ENCODE data around the gene EGFL7.

The EGFL7 gene

DNA sequence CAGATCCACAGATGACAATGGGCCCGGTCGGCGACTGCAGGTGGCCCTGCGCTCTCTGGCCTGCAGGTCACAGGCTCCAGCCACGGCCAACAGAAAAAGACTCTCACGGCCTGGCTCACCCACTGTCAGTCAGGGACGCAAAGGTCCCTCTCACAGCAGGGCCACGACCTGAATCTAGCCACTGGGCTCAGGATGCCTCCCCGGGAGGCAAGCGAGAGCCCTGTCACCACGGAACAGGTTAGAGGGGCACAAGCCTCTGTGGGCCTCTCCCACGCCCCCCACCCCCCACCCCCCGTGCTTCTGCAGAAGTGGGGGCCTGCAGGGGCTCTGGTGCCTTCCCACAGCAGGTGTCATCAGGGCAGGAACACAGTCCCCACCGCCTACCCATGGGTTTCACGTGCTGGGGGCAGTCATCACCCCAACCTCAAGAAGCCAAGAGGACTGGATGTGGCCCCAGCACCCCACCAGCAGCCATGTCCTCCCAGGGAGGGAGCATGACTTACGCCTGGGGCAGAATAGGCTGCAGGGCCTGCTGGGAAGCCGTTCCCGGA lies 17.3 kb upstream of the EGFL7 start:
- no peak for DNase-seq

DNA sequence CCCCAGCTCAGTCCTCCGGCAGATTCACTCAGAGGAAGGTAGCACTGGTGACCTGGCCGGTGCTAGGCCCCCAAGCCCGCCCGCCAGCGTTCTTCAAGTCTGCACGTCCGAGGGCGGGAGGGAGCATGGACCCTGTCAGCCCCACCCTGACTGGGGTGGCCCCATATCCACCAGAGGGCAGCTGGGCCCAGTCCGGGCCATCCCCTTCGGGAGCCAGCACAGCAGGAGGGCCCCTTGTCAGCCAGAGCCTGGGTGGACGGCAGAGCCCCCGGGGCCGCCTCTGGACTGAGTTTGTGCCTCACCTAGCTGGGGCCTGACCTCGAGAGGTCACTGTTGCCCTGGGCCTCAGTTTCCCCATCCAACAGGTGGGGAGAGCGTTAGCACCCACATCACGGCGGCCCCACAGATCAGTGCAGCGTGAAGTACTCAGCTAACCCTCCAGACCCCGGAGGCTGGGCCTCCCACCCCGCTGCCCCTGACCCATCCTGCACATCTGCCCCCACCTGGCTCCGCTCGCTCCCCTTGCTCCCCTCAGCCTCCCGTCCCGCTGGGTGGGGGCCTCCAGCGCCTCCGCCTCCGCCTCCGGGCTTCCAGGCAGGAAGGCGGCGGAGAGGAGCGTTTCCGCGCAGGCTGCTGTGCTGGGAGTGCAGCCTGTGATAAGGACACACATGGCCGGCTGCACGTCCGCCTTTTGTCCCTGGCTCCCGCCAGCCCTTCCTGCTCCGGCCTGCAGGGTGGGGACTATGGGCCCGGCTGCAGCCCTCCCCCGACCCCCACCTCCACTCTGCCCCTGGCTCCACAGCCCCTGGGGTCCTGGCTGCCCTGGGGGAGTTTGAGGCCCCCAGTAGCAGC lies 16.6 kb upstream of the EGFL7 start:
- no peak for DNase-seq

DNA sequence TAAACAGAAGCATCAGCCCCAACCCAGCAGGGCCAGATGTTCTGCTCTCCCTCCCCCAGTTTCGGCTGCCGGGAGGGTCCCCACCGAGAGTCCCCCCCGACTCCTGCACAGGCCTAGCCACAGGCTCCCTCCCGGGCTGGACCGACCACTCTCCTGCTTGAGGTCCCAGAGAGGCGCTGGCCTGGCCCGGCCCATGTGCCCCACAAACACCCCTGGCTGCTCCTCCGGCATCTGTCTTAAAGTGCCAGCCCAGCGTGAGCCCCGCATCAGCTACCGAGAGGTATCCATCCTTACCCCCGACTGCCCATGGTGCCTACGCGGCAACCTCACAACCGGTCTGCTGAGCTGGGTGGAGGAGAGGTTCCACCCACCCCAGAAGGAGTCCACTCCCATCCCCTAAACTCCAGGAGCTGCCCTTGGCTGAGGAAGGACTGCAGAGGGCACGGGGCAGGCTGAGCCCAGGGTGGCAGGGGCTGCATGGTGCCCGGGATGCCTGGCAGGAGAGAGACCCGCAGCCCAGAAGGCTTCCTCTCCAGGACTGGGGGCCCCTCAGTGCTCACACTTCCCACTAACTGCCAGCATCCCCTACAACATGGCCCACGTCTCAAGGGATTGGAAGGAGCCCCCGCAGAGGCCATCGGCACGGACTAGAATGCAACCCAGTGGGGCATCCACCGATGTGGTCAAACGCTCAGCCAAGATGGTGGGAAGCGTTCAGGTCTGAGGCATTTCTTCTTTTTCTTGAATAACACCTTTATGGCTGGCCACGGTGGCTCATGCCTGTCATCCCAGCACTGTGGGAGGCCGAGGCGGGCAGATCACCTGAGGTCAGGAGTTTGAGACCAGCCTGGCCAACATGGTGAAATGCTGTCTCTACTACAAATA lies 15.6 kb upstream of the EGFL7 start:
- DNase-seq: no peak

DNA sequence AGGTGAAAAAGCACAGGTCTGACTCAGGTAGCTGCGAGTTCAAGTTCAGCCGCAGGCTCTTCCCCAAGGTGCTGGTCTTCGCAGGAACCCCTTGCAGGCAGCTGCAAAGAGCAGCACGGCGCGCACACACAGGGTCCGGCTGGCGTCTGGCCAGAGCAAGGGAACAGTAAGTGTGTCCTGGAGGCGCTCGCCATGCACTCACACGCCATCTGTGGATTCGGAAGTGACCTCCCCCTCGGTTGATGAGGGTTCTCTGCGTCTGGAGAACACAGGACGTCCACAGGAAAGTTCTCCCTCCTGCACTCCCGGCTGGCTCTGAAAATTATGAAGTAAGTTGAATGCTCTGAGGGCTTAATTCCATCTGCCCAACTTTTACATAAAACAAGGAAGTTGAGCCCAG lies 14.0 kb upstream of the EGFL7 start:
- DNase-seq: no peak

DNA sequence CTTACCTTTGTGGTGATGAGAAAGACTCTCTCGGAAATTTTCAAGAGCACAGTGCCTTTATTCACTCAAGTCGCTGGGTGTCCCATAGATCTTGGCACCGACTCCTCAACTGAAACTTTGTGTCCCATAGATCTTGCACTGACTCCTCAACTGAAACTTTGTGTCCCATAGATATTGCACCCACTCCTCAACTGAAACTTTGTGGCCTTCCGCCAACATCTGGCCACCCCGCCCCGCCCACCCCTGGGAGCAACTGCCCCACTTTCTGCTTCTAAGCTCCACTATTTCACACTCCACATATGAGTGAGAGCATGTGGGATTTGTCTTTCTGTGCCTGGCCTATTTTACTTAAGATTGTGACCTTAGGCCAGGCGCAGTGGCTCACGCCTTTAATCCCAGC lies 12.7 kb upstream of the EGFL7 start:
- DNase-seq: no peak

DNA sequence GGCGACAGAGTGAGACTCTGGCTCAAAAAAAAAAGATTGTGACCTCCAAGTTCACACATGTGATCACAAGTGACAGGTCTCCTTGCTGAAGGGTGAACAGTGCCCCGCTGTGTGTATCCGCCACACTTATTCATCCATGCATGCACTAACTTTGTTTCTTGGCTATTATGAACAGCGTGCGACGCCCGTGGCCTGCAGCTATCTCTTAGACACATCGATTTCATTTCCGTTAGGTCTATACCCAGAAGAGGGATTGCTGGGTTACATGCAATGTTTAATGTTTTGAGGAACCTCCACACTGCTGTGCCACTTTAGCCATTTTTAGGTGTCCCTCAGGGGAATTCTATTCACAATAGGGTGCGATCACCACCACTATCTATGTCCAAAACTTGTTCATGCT lies 12.1 kb upstream of the EGFL7 start:
- DNase-seq: no peak

DNA sequence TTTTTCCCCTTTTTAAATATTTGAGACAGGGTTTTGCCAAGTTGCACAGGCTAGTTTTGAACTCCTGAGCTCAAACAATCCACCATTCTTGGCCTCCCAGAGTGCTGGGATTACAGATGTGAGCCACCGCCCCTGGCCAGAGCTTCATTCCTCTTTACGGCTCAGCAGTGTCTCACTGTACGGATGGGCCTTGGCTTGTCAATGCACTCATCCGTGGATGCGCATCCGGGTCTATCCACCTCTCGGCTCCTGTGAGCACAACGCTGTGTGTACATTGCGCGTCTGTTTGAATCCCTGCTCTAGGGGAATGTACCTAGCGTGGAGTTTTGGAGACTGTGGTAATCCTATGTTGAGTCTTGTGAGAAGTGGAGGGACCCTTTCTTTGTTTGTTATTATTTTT lies 10.9 kb upstream of the EGFL7 start:
- no peak for DNase-seq

DNA sequence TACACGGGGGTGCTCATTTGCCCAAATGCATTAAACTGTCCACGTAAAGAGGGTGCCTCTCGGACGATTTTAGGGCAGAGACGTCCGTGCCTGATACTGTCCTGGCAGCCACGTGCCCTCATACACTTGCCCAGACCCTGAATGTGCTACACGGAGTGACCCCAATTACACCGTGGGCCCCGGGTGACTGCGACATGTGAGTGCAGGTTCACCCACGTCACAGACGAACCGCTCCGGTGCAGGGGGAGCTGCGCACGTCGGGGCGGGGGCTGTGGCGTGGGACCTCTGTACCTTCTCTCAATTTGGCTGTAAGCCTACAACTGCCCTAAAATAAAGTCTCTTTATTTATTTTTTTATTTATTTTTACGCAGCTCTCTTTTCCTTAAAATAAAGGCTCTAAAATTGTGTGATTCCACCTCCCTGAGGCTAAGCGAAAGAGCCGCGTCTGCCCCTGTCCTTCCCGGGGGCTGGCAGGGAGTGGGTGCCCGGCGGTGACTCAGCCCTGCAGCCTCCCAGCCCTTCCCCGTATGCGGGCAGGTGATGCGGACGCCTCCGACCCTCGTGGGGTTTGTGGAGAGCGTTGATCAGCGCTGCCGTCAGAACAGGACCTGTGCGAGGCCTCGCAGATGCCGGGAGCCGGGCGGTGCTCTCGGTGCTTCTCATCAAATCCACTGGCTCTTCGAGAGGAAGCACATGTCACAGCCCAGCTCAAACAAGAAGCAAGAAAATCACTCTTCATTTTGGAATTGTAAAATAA lies 9.2 kb upstream of the EGFL7 start:
- DNase-seq: no peak

DNA sequence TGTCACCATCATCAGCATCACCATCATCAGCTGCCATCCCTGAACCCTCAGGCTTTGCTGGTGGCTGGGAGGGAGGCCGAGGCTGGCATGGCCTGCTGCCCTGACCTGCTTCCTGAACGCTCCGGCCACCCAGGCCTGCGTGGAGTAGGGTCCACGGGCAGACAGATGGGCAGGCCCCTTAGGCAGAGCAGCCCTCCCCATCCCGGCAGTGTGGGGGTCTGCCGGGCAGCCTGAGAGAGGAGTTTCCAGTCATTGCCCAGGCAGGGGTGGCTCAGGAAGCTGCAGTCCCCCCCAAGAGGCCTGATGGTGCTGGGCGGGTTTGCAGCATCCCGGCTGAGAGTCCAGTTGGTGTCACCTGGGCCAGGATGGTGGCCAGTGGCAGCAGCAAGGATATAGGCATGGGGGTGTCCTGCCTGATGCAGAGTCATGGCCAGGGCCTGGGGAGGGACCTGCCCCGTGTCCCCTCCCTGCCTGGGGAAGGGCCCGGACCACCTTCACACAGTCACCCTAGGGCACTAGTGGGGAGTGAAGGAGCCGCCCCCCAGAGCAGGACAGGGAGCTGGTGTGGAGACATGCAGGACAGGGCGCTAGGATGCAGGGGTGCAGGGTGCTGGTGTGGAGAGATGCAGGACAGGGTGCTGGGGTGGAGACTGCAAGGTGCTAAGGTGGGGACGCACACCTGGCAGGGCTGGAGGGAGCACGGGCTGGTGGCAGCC lies 7.7 kb upstream of the EGFL7 start:
- DNase-seq: no peak

DNA sequence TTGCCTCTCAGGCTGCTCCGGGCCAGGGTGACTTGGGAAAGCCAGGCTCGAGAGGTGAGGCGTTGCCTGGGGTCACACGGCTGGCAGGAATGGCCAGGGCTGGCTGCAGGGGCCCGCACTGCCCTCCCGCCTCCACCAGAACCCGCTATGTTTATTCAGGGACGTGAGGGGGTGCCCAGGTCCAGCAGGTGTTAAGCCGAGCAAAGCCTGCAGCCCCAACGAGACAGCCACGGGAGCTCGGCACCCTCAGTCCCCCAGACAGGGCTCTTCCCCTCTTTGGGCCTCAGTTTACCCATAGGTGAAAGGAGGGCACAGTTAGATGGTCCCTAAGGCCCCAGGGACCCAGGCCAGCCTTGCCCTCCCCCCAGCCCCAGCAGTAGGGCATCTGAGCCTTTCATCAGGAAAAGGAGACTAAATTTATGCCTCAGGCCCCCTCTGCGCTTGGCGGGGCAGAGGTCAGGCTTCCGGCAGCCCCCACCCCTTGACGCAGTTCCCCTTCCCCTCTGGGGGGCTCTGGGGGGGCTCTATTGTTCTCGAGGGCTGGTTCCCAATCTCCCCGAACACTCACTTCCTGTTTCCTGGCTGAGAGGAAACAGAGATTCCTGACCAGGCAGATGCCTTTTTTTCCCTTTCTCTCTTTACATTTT lies 7.1 kb upstream of the EGFL7 start:
- DNase-seq: no peak

DNA sequence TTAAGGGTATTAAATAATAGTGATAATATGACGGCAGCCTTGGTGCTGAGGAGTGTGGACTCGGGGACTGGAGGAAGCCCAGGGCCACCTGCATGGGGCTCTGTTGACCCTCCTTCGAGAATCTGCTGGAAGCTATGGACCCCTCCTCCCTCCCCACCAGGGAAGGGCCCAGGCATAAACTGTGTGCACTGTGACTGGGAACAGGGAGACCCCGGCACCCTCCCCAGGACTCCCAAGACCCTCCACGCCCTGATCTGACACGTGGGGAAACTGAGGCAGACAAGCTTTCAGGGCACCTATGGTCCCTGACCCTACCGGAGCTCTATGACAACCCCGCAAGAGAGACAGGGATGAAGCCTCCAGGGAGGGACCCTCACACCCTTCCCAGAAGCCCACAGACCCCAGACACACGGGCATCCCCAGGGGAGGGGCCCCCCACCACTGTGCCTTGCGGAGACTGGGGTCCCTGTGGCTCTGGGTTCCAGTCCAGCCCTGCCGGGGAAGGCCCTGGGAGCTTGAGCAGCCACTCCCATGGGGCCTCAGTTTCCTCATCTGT lies 6.5 kb upstream of the EGFL7 start:
- DNase-seq: no peak

DNA sequence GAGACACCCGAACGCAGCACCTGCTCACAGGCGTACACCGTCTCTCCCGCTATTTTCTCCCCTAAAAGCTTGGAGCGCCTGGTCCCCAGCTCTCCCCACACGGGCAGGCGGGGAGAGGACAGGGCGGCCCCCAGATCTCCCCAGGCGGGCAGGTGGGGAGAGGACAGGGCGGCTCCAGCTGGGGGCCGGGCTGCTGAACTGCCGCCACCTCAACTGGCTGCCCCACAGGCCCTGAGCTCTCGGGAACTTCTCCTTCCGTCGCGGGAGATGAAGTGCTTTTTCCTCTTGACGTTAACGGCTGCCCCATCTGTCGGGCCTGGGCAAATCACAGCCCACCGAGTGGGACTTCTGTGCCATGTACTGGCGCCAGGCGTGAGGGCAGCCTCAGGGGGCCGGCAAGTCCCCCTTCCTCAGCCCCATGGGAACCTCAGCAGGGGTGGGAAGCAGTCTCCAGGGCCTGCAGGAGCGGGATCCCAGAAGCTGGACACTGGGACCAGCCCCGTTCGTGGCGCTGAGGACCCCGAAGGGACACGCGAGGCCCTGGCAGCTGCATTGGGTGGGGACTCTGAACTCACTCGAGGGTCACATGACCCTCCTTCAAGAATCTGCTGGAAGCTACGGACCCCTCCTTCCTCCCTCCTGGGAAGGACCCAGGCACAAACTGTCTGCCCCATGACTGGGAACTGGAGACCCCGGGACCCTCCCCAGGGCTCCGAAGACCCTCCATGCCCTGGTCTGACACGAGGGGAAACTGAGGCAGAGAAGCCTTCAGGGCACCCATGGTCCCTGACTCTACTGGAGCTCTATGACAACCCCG lies 5.7 kb upstream of the EGFL7 start:
- no peak for DNase-seq

DNA sequence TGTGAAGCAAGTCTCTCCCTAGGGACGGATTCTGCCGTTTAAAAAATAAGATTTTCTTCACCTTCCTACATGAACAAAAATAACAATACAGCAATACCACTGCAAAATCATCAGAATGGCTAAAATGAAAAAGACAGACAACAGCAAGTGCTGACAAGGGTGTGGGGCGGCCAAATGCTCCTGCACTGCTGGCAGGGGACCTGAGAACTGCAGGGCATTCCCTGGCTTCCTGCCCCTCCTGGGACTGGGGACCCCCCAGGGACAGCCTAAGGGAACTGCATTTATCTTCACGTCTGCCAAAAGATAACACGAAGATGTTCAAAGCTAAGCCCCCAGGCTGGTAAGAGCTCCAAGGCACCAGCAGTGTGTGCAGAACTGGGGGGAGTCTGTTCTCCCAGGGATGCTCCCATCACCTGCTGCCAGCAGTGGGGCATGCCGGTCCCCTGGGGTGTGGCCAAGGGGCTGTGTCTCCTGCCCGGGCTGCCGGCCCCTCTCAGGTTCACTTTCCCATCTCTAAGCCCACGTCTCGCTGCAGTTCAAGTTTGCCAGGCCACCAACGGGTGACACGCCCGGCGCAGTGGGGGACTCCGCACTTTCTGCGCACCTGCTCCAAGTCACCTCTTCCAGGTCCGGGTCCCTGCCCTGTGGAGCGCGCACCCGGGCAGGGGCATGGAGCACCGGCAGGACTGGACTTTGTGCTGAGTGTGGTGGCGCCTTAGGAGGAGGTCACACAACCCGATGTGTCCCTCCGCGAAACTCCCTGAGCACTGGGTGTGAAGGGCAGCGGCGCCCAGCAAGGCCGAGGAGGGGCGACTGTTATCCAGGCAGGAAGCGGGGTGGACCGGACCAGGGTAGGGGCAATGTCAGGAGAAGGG lies 4.5 kb upstream of the EGFL7 start:
- no peak for DNase-seq

DNA sequence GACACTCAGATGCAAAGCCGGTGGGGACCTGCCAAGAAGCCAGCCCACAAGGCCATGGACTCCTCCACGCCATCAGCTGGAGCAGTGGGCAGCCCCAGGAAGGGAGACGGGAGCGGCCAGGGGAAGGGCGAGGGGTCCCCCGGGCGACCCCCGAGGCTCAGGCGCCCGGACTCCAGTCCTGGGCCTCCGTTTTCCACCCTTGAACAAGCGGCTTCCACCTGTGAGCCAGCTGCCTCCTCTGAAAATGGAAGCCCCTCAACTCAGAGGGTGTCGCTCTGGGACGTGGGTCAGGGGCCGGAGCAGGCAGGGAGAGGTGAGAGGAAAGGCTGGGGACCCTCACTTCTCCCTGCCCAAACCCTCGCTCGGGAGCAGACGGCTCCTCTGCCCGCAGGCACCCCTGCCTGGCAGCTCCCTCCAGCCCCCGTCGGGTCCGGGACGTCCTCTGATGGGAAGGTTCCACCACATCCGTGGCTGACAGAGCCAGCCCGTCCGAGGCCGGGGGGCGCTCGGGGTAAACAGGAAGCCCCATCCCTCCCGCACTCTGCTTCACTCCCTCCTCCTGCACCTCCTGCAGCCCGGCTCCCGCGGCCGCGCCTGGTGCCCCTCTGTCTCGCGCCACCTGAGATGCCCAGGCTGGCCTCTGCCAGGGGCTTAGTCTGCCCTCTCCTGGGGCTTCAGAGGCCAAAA lies 3.7 kb upstream of the EGFL7 start:
- DNase-seq: no peak

DNA sequence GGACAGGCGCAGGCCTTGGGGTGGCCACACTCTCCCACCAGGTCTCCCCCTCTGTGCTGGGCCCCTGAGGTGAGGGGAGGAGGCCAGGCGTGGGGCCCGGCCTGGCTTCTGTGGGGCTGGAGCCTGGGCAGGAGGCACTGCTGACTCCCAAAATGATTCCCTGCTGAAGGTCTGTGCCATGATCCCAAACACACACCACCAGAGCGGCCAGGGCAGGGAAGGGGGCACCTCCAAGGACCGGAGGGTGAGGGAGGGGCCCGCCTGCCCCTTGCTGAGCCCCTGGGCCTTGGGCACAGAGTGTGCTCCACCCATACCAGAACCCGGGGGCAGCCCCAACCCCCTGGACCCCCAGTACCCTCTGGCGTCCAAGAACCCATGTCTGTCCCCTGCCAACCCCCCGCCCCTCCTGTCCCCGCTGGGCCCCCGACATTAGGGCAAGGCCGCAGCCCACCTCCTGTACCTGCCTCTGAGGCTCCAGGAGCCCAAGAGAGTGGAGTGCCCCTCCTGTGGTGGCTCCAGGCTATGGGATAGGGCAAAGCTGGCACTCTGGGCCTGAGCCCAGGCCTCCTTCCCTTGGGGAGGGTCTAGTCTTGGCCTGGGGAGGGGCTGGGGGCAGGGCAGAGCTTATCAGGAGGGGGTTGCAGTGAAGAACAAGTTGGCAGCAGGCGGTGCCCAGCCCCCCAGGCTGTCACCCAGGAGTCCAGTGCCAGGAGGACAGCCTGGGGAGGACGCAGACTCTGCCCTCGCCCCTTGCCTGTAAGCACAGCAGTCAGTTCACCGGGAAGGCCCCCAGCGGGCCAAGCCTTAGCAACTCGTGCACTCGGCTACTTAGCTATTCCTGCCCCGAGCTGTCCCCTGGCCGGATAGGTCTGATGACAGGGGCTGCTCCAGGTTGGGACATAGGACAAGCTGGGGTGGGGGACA lies 2.6 kb upstream of the EGFL7 start:
- no peak for DNase-seq

DNA sequence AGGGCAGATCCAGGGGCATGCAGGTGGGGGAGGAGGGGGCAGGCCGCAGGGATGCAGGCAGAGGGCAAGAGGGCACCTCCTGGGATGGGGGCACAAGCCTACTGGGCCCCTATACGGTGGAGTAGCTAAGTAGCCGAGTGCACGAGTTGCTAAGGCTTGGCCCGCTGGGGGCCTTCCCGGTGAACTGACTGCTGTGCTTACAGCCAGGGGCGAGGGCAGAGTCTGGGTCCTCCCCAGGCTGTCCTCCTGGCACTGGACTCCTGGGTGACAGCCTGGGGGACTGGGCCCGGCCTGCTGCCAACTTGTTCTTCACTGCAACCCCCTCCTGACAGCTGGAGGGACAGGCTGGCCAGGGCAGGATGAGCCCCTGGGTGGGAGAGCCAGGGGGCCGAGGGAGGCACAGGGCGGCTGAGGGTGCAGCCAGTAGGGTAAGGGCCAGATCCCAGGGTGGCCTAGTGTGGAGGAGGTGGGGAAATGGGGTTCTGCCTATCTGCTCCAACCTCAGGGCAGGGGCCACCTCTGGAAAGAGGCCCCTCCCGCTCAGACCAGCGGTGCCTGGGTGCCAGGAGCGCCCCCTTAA lies 1.7 kb upstream of the EGFL7 start:
- DNase-seq: no peak

DNA sequence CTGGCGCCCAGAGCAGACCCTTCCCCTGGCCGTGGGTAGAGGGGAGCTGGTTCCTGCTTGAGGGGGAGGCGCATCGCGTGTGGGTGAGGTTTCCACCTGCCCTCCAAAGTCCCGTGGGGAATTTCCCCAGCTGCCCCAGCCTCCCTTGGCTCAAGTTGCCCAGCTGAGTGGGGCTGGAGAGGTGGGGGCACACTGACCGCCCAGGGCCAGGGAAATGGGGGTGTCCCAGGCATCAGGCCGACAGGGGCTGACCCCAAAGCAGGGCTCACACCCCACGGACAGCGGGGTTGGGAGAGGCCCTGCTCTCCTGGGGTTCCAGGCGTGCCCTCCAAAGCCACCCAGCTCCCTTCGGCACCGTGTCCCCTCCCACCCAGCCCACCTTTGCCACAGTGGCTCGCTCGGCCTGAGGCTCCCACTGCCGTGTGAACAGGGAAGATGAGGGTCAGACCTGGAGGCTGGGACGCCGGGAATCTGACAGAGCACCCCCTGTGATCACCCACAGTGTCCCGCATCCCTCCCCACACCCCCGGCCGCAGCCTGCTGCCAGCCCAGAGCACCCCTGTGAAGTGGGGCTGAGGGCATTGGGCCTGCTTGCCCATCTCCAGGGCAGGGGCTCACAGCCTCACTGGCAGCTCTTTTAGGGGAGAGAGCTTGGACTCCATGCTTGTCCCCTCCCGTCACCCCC lies 933 bp upstream of the EGFL7 start:
- DNase-seq: no peak

Measured in stimulated activated CD4-positive, alpha-beta T cell treated with anti-CD3 and anti-CD28 coated beads, Interleukin-1b, Interleukin-23, amount 100 ng/mL, for 48 hours (primary cell).